NCI-H2107 treated with DMSO at 0.1 percent for 48 hours (cell line): ENCODE measurements around the gene MGAT1.
"Not testable (repeated sequence)": the region's sequence is repeated elsewhere in the genome, so short reads cannot be mapped to it uniquely, and the experiment has no call there.

ENCODE experiments used
- DNase-seq: peaks from one replicate; lab custom pipeline; 2025; ENCODE audit not compliant: unreplicated experiment; lab: John Stamatoyannopoulos, UW

The MGAT1 gene

GRCh38 chr5:180786531-180787398, 15.8 kb downstream of the MGAT1 start:
- DNase-seq, result no peak

- DNase-seq, result no peak
These were observed 16.8 kb downstream of the MGAT1 start for GRCh38 chr5:180785794-180786221.

GRCh38 chr5:180785121-180785781, 17.4 kb downstream of the MGAT1 start:
- DNase-seq, result no peak

- peak; percentile 43 for DNase-seq
These were observed 18.0 kb downstream of the MGAT1 start for GRCh38 chr5:180784497-180785097.

- no peak for DNase-seq
These were observed 19.1 kb downstream of the MGAT1 start for GRCh38 chr5:180783340-180784052.

GRCh38 chr5:180782748-180783147, 19.9 kb downstream of the MGAT1 start:
- DNase-seq, result no peak

- not testable (repeated sequence) for DNase-seq
These were observed 20.7 kb downstream of the MGAT1 start for GRCh38 chr5:180781900-180782326.

- no peak for DNase-seq
These were observed 22.5 kb downstream of the MGAT1 start for GRCh38 chr5:180779985-180780610.

GRCh38 chr5:180777475-180777874, 25.1 kb downstream of the MGAT1 start:
- DNase-seq, result no peak

- DNase-seq, result no peak
These were observed 26.2 kb downstream of the MGAT1 start for GRCh38 chr5:180776376-180776775.

- DNase-seq, result no peak
These were observed 27.0 kb downstream of the MGAT1 start for GRCh38 chr5:180775624-180776023.

- DNase-seq, result no peak
These were observed 30.8 kb downstream of the MGAT1 start for GRCh38 chr5:180771839-180772238.

- DNase-seq, result no peak
These were observed 32.8 kb downstream of the MGAT1 start for GRCh38 chr5:180769821-180770220.

GRCh38 chr5:180755601-180756000, 47.0 kb downstream of the MGAT1 start:
- DNase-seq, result no peak

GRCh38 chr5:180744253-180744652, 58.4 kb downstream of the MGAT1 start:
- DNase-seq, result no peak

- DNase-seq, result no peak
These were observed 59.9 kb downstream of the MGAT1 start for GRCh38 chr5:180742727-180743126.

- not testable (repeated sequence) for DNase-seq
These were observed 61.7 kb downstream of the MGAT1 start for GRCh38 chr5:180740953-180741352.

- no peak for DNase-seq
These were observed 62.6 kb downstream of the MGAT1 start, which contains the start of gene OR2Y1 for GRCh38 chr5:180739958-180740357. TSS of gene OR2Y1 (minus strand) at chr5:180740058. CDS start at chr5:180740058, 0 bp downstream.

GRCh38 chr5:180739271-180739670, 63.3 kb downstream of the MGAT1 start:
- DNase-seq, result no peak

- no peak for DNase-seq
These were observed 66.1 kb downstream of the MGAT1 start for GRCh38 chr5:180736536-180736935.
